Panc1 (cell line): ENCODE results near the gene MYO1F. TPM values are rescaled to one million over a fixed set of nuclear protein-coding genes. Genes with fewer than 3 reads are reported as not detected.

Experiments
- ATAC-seq: fragments of 200-7000 bp; cut with Tn5 transposase; 2 replicates; pipeline ENCODE4 v1.9.1; 2020; ENCODE audit warnings: mild to moderate bottlenecking, moderate library complexity
- BruUV-seq: library from RNA; stranded (reverse); fragments of 400-500 nt; replicated peaks from 2 replicates; lab custom pipeline; 2021; lab: Mats Ljungman, UMichigan
- CTCF ChIA-PET: fragments of 300-600 bp; sonication (Branson Sonifier 250); formaldehyde crosslinking; loops from one replicate; lab custom pipeline; 2022; ENCODE audit warnings: antibody characterized with exemption; lab: Charles Lee
- POLR2A ChIA-PET: fragments of 300-600 bp; sonication (Branson Sonifier 250); formaldehyde crosslinking; loops from one replicate; lab custom pipeline; 2022; ENCODE audit warnings: antibody characterized with exemption; lab: Charles Lee
- DNase-seq: peaks from one replicate; pipeline ENCODE4 v3.0.0-alpha.2; 2010; ENCODE audit warnings: low read depth, low spot score
- H3K27ac ChIP-seq: 2 replicates; pipeline ENCODE4 v1.5.1; 2011; ENCODE audit warnings: mild to moderate bottlenecking, low read length, inconsistent platforms
- H3K27me3 ChIP-seq: fragments of 200-500 bp; sonication (Bioruptor generic); 2 replicates; pipeline ENCODE4 v1.6.0; 2014; ENCODE audit warnings: low read length, inconsistent platforms; ENCODE audit not compliant: control insufficient read depth, insufficient read depth
- H3K36me3 ChIP-seq: fragments of 200-500 bp; sonication (Bioruptor generic); 2 replicates; pipeline ENCODE4 v1.5.1; 2014; ENCODE audit warnings: inconsistent platforms, mild to moderate bottlenecking, low read length, moderate library complexity; ENCODE audit not compliant: control insufficient read depth, insufficient read depth
- H3K4me1 ChIP-seq: 2 replicates; pipeline ENCODE4 v1.5.1; 2011; ENCODE audit warnings: inconsistent platforms, mild to moderate bottlenecking, low read length, moderate library complexity; ENCODE audit not compliant: control insufficient read depth, insufficient read depth
- H3K4me3 ChIP-seq, 2 experiments: 2 replicates each; pipeline ENCODE4 v1.5.1; 2011 to 2012; ENCODE audit warnings: low read depth in 2 of 2, low read length in 2 of 2, mild to moderate bottlenecking in 2 of 2, inconsistent platforms in 1 of 2, moderate library complexity in 1 of 2
- H3K9me3 ChIP-seq: fragments of 200-500 bp; sonication (Bioruptor generic); 2 replicates; pipeline ENCODE4 v1.5.1; 2014; ENCODE audit warnings: low read depth, mild to moderate bottlenecking, inconsistent platforms, low read length, moderate library complexity; ENCODE audit not compliant: control insufficient read depth, insufficient read depth
- CTCF ChIP-seq: fragments of 450-650 bp; IDR thresholded peaks from 2 replicates; pipeline ENCODE4 v1.5.1; 2017; ENCODE audit warnings: mild to moderate bottlenecking
- POLR2AphosphoS5 ChIP-seq: IDR thresholded peaks from 2 replicates; pipeline ENCODE4 v1.6.1; 2012; ENCODE audit warnings: mild to moderate bottlenecking, low read depth, low read length, moderate library complexity
- REST ChIP-seq, 2 experiments: IDR thresholded peaks; 2 replicates each; pipeline ENCODE4 v1.6.1; 2011 to 2012; ENCODE audit warnings: low read depth in 2 of 2, control low read depth in 1 of 2, low read length in 1 of 2, mild to moderate bottlenecking in 1 of 2, moderate library complexity in 1 of 2; ENCODE audit not compliant: insufficient read depth in 1 of 2
- SIN3A ChIP-seq: IDR thresholded peaks from 2 replicates; pipeline ENCODE4 v1.6.1; 2012; ENCODE audit warnings: low read depth, mild to moderate bottlenecking, low read length, moderate library complexity, borderline replicate concordance; ENCODE audit not compliant: insufficient read depth
- TCF7L2 ChIP-seq: IDR thresholded peaks from 2 replicates; pipeline ENCODE4 v1.6.1; 2011; ENCODE audit warnings: mild to moderate bottlenecking, low read depth, low read length, inconsistent platforms
- in situ Hi-C: cut with HindIII; loops from 2 replicates; pipeline ENCODE4 v1.10.0; 2016; ENCODE audit warnings: low sequenced_read_pairs, low pct_unique_long_range_greater_than_20kb
- intact Hi-C: fragments of 100-400 bp; cut with micrococcal nuclease; formaldehyde crosslinking; loops from one replicate; pipeline ENCODE4 v1.10.0; 2022; ENCODE audit not compliant: unreplicated experiment
- total RNA-seq: library from RNA; stranded (reverse); gene quantifications from one replicate; pipeline ENCODE4 v1.2.1, GENCODE V29; 2021; ENCODE audit not compliant: unreplicated experiment

MYO1F gene
- total RNA-seq, 1 experiment from 2014 or later: 0.33 TPM

- no peak overlapping the region for H3K27ac ChIP-seq
- POLR2A ChIA-PET: no interaction called here
- no peaks in the 10 kb centered on the region for H3K27me3 ChIP-seq
- H3K9me3 ChIP-seq: no peaks in the 10 kb centered on the region
- no TSS peak for BruUV-seq
- H3K4me1 ChIP-seq: no peaks in the 10 kb centered on the region
- no peaks in the 10 kb centered on the region for H3K36me3 ChIP-seq
- in situ Hi-C loops: no loop called here
- CTCF ChIA-PET: no interaction called here
- TF ChIP-seq CTCF: no peak
- TF ChIP-seq REST (IDR thresholded peaks at IDR 0.05; ENCODE audit: insufficient read depth in 1 of 2, low read depth in 2 of 2, low read length in 1 of 2): no peak
- no peak for TF ChIP-seq POLR2AphosphoS5
- no peak for TF ChIP-seq SIN3A
- no peak for TF ChIP-seq TCF7L2
- no peak for DNase-seq
- intact Hi-C loops: no loop called here
- no peak for ATAC-seq
- no peak overlapping the region for H3K4me3 ChIP-seq
These were observed 12.0 kb upstream of the MYO1F start for GRCh38 chr19:8589177-8589714.

- intact Hi-C loops: no loop called here
- in situ Hi-C loops: no loop called here
- POLR2A ChIA-PET: interaction anchor here (0.7 kb wide), 1 partner anchor 13 kb away, joined by 3 read pairs; no protein-coding TSS in a partner anchor
These were observed 8.9 kb upstream of the MYO1F start for GRCh38 chr19:8585894-8586750.

More at GRCh38 chr19:8585894-8586750, 8.9 kb upstream of the MYO1F start:
- DNase-seq (no peak), ATAC-seq (peak; percentile 83)
- no peaks in the 10 kb centered on the region for H3K27me3 ChIP-seq
- CTCF ChIA-PET: interaction anchor here (0.6 to 0.7 kb wide), 3 partner anchors 36 to 1296 kb away, joined by 3 to 4 read pairs (median 3); no protein-coding TSS in a partner anchor
- no peaks in the 10 kb centered on the region for H3K4me1 ChIP-seq
- no TSS peak for BruUV-seq
- no peaks in the 10 kb centered on the region for H3K36me3 ChIP-seq
- TF ChIP-seq CTCF: peak; percentile 89
- no peak for TF ChIP-seq TCF7L2
- no peaks in the 10 kb centered on the region for H3K9me3 ChIP-seq
- H3K4me3 ChIP-seq: no peak overlapping the region
- no peak overlapping the region for H3K27ac ChIP-seq
